ENCODE data around the gene ZNF57. TPM values are rescaled to one million over a fixed set of nuclear protein-coding genes. Genes with fewer than 3 reads are reported as not detected.
A peak's percentile ranks its signal among the peaks of the same experiment; 100 is the strongest.
"Not testable (repeated sequence)": the region's sequence is repeated elsewhere in the genome, so short reads cannot be mapped to it uniquely, and the experiment has no call there.

The ZNF57 gene
- polyA plus RNA-seq, 3 donors: 6.9 to 7.6 (median 7.1) TPM

DNA sequence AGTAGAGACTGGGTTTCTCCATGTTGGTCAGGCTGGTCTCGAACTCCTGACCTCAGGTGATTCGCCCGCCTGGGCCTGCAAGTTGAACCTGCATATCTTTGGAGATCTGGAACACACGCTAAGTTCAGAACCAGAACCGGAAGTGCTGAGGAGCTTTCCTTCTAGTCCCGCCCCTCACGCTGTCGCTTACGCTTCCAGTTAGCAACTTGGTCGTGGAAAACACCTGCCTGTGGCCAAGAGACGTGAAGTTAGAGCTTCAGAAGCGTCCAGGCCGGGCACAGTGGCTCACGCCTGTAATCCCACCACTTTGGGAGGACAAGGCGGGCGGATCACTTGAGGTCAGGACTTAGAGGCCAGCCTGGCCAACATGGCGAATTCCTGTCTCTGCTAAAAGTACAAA lies 15.0 kb upstream of the ZNF57 start:
- no peak for DNase-seq (ENCODE audit: extremely low read depth in 1 of 11, low read depth in 9 of 11, low spot score in 4 of 11)

DNA sequence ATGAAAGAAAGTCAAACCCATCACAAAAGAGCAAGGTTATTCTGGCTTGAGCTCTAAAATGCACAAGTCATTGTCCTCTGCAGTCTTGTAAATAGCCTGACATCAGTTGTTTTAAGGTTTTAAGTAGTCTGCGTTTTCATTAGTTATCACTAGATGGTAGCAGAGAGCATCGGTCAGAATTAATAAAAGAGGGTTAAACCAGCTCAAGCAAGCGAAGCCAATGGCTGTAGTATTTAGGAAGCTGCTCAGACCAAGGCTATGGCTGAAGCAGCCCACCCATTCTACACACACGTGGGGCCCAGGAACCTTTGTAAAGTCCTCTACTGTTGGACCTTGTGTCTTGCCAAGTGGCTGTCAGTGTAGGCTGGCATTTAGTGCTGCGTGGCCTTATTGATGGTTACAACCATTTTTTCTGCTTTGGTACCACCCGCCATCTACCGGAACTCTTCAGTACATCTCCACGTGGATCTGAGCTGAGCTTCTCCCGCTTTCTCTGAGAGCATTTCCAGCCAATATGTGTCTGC lies 13.3 kb upstream of the ZNF57 start:
- peak in 10 of 11 donors; percentile 39 to 81 (median 58) for DNase-seq (ENCODE audit: extremely low read depth in 1 of 11, low read depth in 9 of 11, low spot score in 4 of 11)

DNA sequence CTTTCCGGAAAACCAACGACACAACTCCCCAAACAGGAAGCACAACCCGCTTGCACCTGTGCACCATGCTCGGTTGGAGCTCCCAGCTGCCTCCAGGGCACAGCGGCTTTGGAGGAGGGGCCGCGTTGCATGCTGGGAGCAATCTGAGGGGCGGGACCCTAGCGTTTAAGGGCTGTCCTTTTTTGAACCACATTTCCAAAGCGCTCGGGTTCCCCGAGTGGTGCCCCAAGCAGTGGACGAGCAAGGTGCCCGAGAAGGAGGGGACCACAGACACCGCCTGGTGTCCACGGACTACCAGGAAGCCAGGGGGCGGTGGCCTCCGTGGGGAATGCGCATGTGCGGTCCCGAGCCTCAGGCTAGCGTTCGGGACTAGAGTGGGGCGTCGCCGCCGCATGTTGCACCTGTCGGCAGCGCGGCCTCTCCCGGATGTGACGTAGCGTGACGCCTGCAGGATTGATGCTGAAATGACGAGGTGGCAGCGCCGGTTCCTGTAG lies 11.9 kb upstream of the ZNF57 start:
- no peak for DNase-seq (ENCODE audit: extremely low read depth in 1 of 11, low read depth in 9 of 11, low spot score in 4 of 11)

GRCh38 chr19:2890531-2890930 lies 10.2 kb upstream of the ZNF57 start:
- DNase-seq (ENCODE audit: extremely low read depth in 1 of 11, low read depth in 9 of 11, low spot score in 4 of 11): not testable (repeated sequence)

- DNase-seq (ENCODE audit: extremely low read depth in 1 of 11, low read depth in 9 of 11, low spot score in 4 of 11): no peak
Observed at GRCh38 chr19:2896694-2897093, 4.0 kb upstream of the ZNF57 start.

GRCh38 chr19:2902590-2903218 lies 2.0 kb downstream of the ZNF57 start:
- no peak for DNase-seq (ENCODE audit: extremely low read depth in 1 of 11, low read depth in 9 of 11, low spot score in 4 of 11)

DNA sequence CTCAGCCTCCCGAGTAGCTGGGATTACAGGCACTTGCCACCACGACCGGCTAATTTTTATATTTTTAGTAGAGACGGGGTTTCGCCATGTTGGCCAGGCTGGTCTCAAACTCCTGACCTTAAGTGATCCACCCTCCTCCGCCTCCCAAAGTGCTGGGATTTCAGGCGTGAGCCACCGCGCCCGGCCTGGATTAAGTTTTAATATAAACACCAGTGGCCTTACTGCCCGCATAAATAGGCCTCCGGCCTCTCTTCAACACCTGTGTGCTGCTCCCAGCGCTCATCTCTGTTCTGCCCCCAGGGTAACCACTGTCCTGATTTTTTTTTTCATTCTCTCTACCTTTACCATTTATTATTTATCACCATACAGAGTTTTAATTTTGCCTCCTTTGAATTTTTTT lies 2.6 kb downstream of the ZNF57 start:
- DNase-seq (ENCODE audit: extremely low read depth in 1 of 11, low read depth in 9 of 11, low spot score in 4 of 11): not testable (repeated sequence)

- DNase-seq (ENCODE audit: extremely low read depth in 1 of 11, low read depth in 9 of 11, low spot score in 4 of 11): no peak
Observed at GRCh38 chr19:2905918-2906519, 5.3 kb downstream of the ZNF57 start.

- DNase-seq (ENCODE audit: extremely low read depth in 1 of 11, low read depth in 9 of 11, low spot score in 4 of 11): no peak
Observed at GRCh38 chr19:2906631-2907195, 6.0 kb downstream of the ZNF57 start.

- no peak for DNase-seq (ENCODE audit: extremely low read depth in 1 of 11, low read depth in 9 of 11, low spot score in 4 of 11)
Observed at GRCh38 chr19:2912306-2912705, 11.6 kb downstream of the ZNF57 start.

- no peak for DNase-seq (ENCODE audit: extremely low read depth in 1 of 11, low read depth in 9 of 11, low spot score in 4 of 11)
Observed at GRCh38 chr19:2917275-2918184, 16.8 kb downstream of the ZNF57 start.

- DNase-seq (ENCODE audit: extremely low read depth in 1 of 11, low read depth in 9 of 11, low spot score in 4 of 11): no peak
Observed at GRCh38 chr19:2922987-2923386, 22.3 kb downstream of the ZNF57 start.

DNA sequence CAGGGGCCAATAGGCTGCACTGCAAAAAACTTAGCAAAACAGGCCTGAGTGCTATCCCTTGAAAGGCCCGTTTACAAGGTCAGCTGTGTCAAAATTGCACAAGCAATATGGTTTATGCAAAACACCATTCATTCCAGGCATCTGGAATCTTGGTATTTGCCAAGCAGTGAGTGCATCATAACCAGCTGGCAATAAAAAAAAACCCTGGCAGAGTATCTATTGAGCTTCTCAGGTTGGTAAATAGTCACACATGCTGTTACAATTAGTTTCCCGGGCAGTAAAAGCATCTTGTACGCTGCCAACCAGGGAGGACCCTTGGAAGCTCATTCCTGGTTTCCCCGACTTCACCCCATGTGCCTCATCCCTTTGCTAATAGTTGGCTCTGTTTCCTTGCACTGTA lies 22.8 kb downstream of the ZNF57 start:
- DNase-seq (ENCODE audit: extremely low read depth in 1 of 11, low read depth in 9 of 11, low spot score in 4 of 11): no peak

- no peak for DNase-seq (ENCODE audit: extremely low read depth in 1 of 11, low read depth in 9 of 11, low spot score in 4 of 11)
Observed at GRCh38 chr19:2926341-2927031, 25.8 kb downstream of the ZNF57 start.

DNA sequence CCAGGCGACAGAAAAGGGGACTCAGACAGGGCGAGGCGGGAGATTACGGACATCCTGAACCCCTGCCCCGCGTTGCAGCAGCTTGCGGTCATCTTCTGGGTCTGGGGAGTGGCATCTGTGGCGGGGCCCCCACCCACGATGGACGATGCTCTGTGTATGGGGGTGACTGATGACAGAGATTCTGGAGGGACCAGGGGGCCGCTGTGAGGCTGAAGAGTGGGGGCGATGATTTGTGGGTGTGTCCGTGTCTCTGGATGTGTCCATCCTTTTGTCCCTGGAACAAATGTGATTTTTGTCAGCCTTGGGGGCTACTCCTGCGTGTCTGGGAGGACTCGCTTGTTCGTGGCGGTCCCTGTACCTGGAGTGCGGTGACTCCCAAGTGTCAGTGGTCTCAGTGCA lies 26.3 kb downstream of the ZNF57 start:
- no peak for DNase-seq (ENCODE audit: extremely low read depth in 1 of 11, low read depth in 9 of 11, low spot score in 4 of 11)

DNA sequence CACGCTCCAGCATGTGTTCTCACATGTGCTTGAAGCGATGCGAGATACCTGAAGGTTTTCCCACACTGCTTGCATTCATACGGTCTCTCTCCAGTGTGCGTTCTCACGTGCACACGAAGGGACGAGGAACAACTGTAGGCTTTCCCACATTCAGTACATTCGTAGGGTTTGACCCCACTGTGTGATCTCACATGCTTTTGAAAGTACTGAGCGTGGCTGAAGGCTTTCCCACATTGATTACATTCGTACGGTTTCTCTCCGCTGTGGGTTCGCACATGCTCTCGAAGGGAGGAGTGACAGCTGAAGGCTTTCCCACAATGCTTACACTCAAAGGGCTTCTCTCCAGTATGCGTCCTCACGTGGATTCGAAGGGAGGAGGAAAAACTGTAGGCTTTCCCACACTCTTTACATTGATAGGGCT lies 32.8 kb downstream of the ZNF57 start:
- no peak for DNase-seq (ENCODE audit: extremely low read depth in 1 of 11, low read depth in 9 of 11, low spot score in 4 of 11)

- not testable (repeated sequence) for DNase-seq (ENCODE audit: extremely low read depth in 1 of 11, low read depth in 9 of 11, low spot score in 4 of 11)
Observed at GRCh38 chr19:2935863-2936262, 35.1 kb downstream of the ZNF57 start.

DNA sequence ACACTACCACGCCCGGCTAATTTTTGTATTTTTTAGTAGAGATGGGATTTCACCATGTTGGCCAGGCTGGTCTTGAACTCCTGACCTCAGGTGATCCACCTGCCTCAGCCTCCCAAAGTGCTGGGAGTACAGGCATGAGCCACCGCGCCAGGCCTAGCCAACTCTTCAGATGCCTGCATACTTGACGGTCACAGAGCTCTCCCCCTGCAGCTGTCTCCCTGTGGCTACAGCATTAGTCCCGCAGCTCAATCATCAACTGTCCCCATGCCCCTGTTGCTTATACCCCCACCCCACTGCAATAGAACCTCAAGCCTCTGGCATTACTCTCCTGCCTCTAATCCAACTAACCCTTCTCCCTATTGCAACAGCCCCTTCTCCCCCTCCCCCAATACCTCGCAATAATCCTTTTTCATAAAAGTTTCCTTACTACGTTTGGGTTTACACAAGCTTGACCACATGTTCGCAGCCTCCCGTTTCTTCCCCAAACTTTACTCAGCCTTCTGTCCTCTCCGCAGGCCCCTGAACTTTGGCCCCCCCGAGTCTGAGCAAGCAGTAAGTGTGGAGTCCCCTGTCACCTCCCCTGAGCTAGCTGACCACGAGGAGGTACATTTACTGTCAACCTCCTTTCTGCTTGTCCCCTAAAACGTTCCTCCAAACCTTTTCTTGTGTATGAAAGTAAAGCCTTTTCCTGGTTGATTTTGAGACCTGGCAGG lies 42.4 kb downstream of the ZNF57 start:
- no peak for DNase-seq (ENCODE audit: extremely low read depth in 1 of 11, low read depth in 9 of 11, low spot score in 4 of 11)
